K562 (cell line): Measurements from ENCODE around the gene PAX5. TPM values are rescaled to one million over a fixed set of nuclear protein-coding genes. Genes with fewer than 3 reads are reported as not detected.

Source experiments
- ATAC-seq: fragments of 200-7000 bp; cut with Tn5 transposase; 3 replicates; pipeline ENCODE4 v1.9.1; 2020; ENCODE audit warnings: moderate library complexity
- BruUV-seq: library from RNA; stranded (reverse); fragments of 400-500 nt; replicated peaks from 2 replicates; lab custom pipeline; 2021; lab: Mats Ljungman, UMichigan
- CTCF ChIA-PET: fragments of 300-600 bp; formaldehyde crosslinking; extraction: SDS; loops from one replicate; lab custom pipeline; 2021; ENCODE audit warnings: low intra/inter-chr PET ratio; lab: Yijun Ruan, JAX
- POLR2A ChIA-PET: fragments of 300-600, 350-650 bp; sonication (Branson Sonifier 250); formaldehyde crosslinking; extraction: SDS; loops from one replicate; lab custom pipeline; 2021; ENCODE audit warnings: antibody characterized with exemption, inconsistent platforms; lab: Yijun Ruan, JAX
- DNase-seq, 4 experiments: peaks; one replicate each; pipeline versions ENCODE4 v3.0.0 to v3.0.0-alpha.2; 2011 to 2018; ENCODE audit warnings: low spot score in 3 of 4, mixed read lengths in 3 of 4; ENCODE audit errors: extremely low read depth in 1 of 4
- FAIRE-seq: peaks from 2 replicates; lab custom pipeline; 2011; peaks lifted over from hg19 to GRCh38; lab: Jason Lieb, UNC
- H2AFZ ChIP-seq: 2 replicates; pipeline ENCODE4 v1.6.0; 2011; ENCODE audit warnings: low read depth, low read length, control low read depth, inconsistent platforms
- H3K27ac ChIP-seq: fragments of 200-600 bp; 3 replicates; pipeline ENCODE4 v1.8.0; 2011; ENCODE audit warnings: low read depth, mild to moderate bottlenecking, control low read depth, inconsistent platforms, low read length, moderate library complexity, mixed read lengths; ENCODE audit errors: extremely low read depth
- H3K27me3 ChIP-seq, 2 experiments: fragments of 300-600 bp in 1 of 2; 2 replicates in 1 of 2; 3 replicates in 1 of 2; pipeline versions ENCODE4 v1.6.0 to v1.8.0; 2011; ENCODE audit warnings: inconsistent platforms in 2 of 2, low read length in 2 of 2, mild to moderate bottlenecking in 1 of 2, mixed read lengths in 1 of 2, moderate library complexity in 1 of 2; ENCODE audit not compliant: control insufficient read depth in 2 of 2, insufficient read depth in 2 of 2
- H3K36me3 ChIP-seq: fragments of 300-600 bp; 3 replicates; pipeline ENCODE4 v1.8.0; 2011; ENCODE audit warnings: mild to moderate bottlenecking, low read length, inconsistent platforms; ENCODE audit not compliant: control insufficient read depth, insufficient read depth
- H3K4me1 ChIP-seq, 2 experiments: fragments of 200-600 bp in 1 of 2; replicated peaks in 1 of 2; 2 replicates in 1 of 2; 3 replicates in 1 of 2; pipeline versions ENCODE4 v1.5.1 to v1.8.0; 2011; ENCODE audit warnings: inconsistent platforms in 2 of 2, low read length in 2 of 2, mild to moderate bottlenecking in 1 of 2, mixed read lengths in 1 of 2, moderate library complexity in 1 of 2; ENCODE audit not compliant: control insufficient read depth in 2 of 2, insufficient read depth in 2 of 2
- H3K4me2 ChIP-seq: 2 replicates; pipeline ENCODE4 v1.6.1; 2011; ENCODE audit warnings: low read length, control low read depth, inconsistent platforms, mixed read lengths; ENCODE audit not compliant: insufficient read depth
- H3K4me3 ChIP-seq: fragments of 200-600 bp; sonication (generic), shearing (Covaris generic); 2 replicates; pipeline ENCODE4 v1.5.1; 2016; ENCODE audit warnings: control low read depth, inconsistent platforms
- H3K79me2 ChIP-seq: fragments of 200-600 bp; 3 replicates; pipeline ENCODE4 v1.8.0; 2011; ENCODE audit warnings: low read length, inconsistent platforms; ENCODE audit not compliant: control insufficient read depth, insufficient read depth
- H3K9ac ChIP-seq, 2 experiments: 2 replicates each; pipeline versions ENCODE4 v1.6.0 to v1.6.1; 2011; ENCODE audit warnings: low read depth in 2 of 2, low read length in 2 of 2, control low read depth in 1 of 2, inconsistent platforms in 1 of 2, mild to moderate bottlenecking in 1 of 2, mixed read lengths in 1 of 2; ENCODE audit not compliant: insufficient read depth in 1 of 2
- H3K9me1 ChIP-seq: one replicate; pipeline ENCODE4 v1.6.0; 2011; ENCODE audit warnings: inconsistent platforms, mild to moderate bottlenecking, low read length, moderate library complexity; ENCODE audit not compliant: control insufficient read depth, insufficient read depth
- H3K9me3 ChIP-seq: replicated peaks from 2 replicates; pipeline ENCODE4 v1.5.1; 2011; ENCODE audit warnings: low read depth, low read length, inconsistent platforms; ENCODE audit not compliant: control insufficient read depth, insufficient read depth
- H4K20me1 ChIP-seq: replicated peaks from 2 replicates; pipeline ENCODE4 v1.6.1; 2011; ENCODE audit warnings: low read length, inconsistent platforms, mixed read lengths; ENCODE audit not compliant: control insufficient read depth, insufficient read depth
- DIDO1 ChIP-seq: fragments of 450-650 bp; IDR thresholded peaks from 2 replicates; pipeline ENCODE4 v1.6.1; 2016; ENCODE audit warnings: low read depth, missing biosample characterization, missing genetic modification characterization
- JUN ChIP-seq, 2 experiments: sonication (generic) in 1 of 2; formaldehyde crosslinking in 1 of 2; IDR thresholded peaks; 2 replicates each; pipeline versions ENCODE4 v1.6.1 to v1.8.0; 2012 to 2022; ENCODE audit warnings: borderline replicate concordance in 2 of 2, mild to moderate bottlenecking in 2 of 2, improper control_type of control experiment in 1 of 2, low read depth in 1 of 2, low read length in 1 of 2, missing genetic modification reagents in 1 of 2
- KHSRP ChIP-seq: fragments of 450-650 bp; IDR thresholded peaks from 2 replicates; pipeline ENCODE4 v1.6.1; 2017
- RBM39 ChIP-seq: fragments of 200-400 bp; formaldehyde crosslinking; optimal IDR thresholded peaks from 2 replicates; pipeline ENCODE3; 2018; ENCODE audit warnings: low read depth, low read length
- TEAD1 ChIP-seq, 2 experiments: fragments of 450-650 bp in 1 of 2; sonication (generic) in 1 of 2; formaldehyde crosslinking; IDR thresholded peaks; 2 replicates each; pipeline versions ENCODE4 v1.4.0 to v1.8.0; 2020 to 2022; ENCODE audit warnings: mild to moderate bottlenecking in 2 of 2, missing genetic modification reagents in 1 of 2
- ZNF239 ChIP-seq: fragments of 250-450 bp; sonication (Bioruptor Pico); IDR thresholded peaks from 2 replicates; pipeline ENCODE4 v1.4.0; 2020; ENCODE audit warnings: mild to moderate bottlenecking
- ZNF263 ChIP-seq: sonication (generic); formaldehyde crosslinking; IDR thresholded peaks from 2 replicates; pipeline ENCODE4 v1.8.0; 2022; ENCODE audit warnings: mild to moderate bottlenecking, missing genetic modification reagents, borderline replicate concordance
- ZNF41 ChIP-seq: fragments of 250-450 bp; sonication (Bioruptor Pico); conservative IDR thresholded peaks from 2 replicates; pipeline ENCODE4 v1.4.0; 2020; ENCODE audit warnings: mild to moderate bottlenecking
- WGBS: fragments of 100-300 bp; shearing (Covaris generic); methylation state at CpG from one replicate; pipeline ENCODE4 v1.1.6; 2016; ENCODE audit warnings: low coverage, mixed read lengths; ENCODE audit not compliant: insufficient coverage; ENCODE audit errors: missing lambda C conversion rate; 5-methylcytosine and 5-hydroxymethylcytosine counted together
- in situ Hi-C: fragments of 300-500 bp; cut with MboI; formaldehyde crosslinking; loops from 4 replicates; pipeline ENCODE4 v1.15.0; 2018; ENCODE audit warnings: inconsistent platforms, mixed read lengths
- intact Hi-C: fragments of 100-400 bp; cut with micrococcal nuclease; formaldehyde crosslinking; loops from 2 replicates; pipeline ENCODE4 v1.14.2; 2022
- polyA plus RNA-seq, 8 experiments: library from polyadenylated mRNA; depleted of rRNA in 4 of 8; stranded (reverse) in 5 of 8; unstranded in 3 of 8; fragments of >200 nt; fragmentation: Nextera tagmentation in 2 of 8; fragmentation: Illumina TruSeq in 1 of 8; extraction: Ambion mirVana in 2 of 8; extraction: Trizol in 1 of 8; gene quantifications; 2 replicates each; pipeline versions ENCODE4 v1.2.1 to v1.2.3, GENCODE V29; 2011 to 2014; ENCODE audit warnings: inconsistent platforms in 1 of 8, missing spikeins in 1 of 8
- total RNA-seq, 7 experiments: library from RNA; depleted of rRNA in 6 of 7; stranded (reverse); fragments of >200 nt in 6 of 7; fragmentation: Illumina TruSeq in 2 of 7; extraction: Trizol in 2 of 7; gene quantifications; 2 replicates each; pipeline versions ENCODE4 v1.2.1 to v1.2.3, GENCODE V29; 2011 to 2021; ENCODE audit warnings: low replicate concordance in 1 of 7
- TF ChIP-seq, protein P1 (sequence below), 2 experiments: fragments of 450-650 bp; formaldehyde crosslinking in 1 of 2; IDR thresholded peaks; 2 replicates each; pipeline versions ENCODE4 v1.4.0 to v1.6.1; 2014 to 2020; ENCODE audit warnings: mild to moderate bottlenecking in 2 of 2, borderline replicate concordance in 1 of 2, low read depth in 1 of 2
- TF ChIP-seq, protein P2 (sequence below): fragments of 450-650 bp; IDR thresholded peaks from 2 replicates; pipeline ENCODE4 v1.6.1; 2018; ENCODE audit not compliant: partially characterized antibody

PAX5 gene
- total and polyA plus RNA-seq, 9 of the 15 experiments (the other 6 are each of a cell fraction or from before 2014, with no cell fraction given): 0.03 to 0.09 TPM; not detected in 7

DNA sequence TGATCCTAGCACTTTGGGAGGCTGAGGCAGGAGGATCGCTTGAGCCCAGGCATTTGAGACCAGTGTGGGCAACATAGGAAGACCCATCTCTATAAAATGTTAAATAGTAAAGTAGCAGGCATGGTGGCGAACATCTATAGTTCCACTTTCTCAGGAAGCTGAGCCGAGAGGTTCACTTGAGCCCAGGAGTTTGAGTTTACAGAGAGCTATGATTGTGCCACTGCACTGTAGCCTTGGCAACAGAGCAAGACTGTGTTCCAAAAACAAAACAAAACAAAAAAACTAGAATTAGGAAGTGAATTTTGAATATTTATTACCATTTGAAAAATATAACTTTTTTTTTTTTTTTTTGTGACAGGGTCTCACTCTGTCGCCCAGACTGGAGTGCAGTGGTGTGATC lies 26.8 kb upstream of the PAX5 start:
- BruUV-seq: no TSS peak
- ATAC-seq (no peak), DNase-seq (no peak), FAIRE-seq (no peak)
- Histone ChIP-seq H3K36me3 (no peaks in the 10 kb centered on the region), H2AFZ (no peak overlapping the region), H3K27ac (no peak overlapping the region), H3K4me2 (no peak overlapping the region), H3K27me3 (peaks cover 5 to 6% of the 10 kb centered on the region in 2 experiments; a peak in 2 of 5 replicates), H3K4me1 (no peaks in the 10 kb centered on the region; a peak in 1 of 5 replicates), H3K9me3 (no peaks in the 10 kb centered on the region), H3K79me2 (no peaks in the 10 kb centered on the region), H3K9ac (no peak overlapping the region), H3K9me1 (no peaks in the 10 kb centered on the region), H4K20me1 (no peaks in the 10 kb centered on the region), H3K4me3 (no peak overlapping the region)
- WGBS: 0% methylated on average over 3 of the region's 4 CpGs
- ChIA-PET CTCF (no interaction called here), POLR2A (no interaction called here)
- in situ Hi-C loops: no loop called here
- intact Hi-C loops: no loop called here
- TF ChIP-seq TEAD1 (CRISPR knock-in tag; IDR thresholded peaks at IDR 0.05) (no peak), ZNF41 (CRISPR knock-in tag) (no peak), JUN (IDR thresholded peaks at IDR 0.05; ENCODE audit: borderline replicate concordance, low read depth, low read length) (no peak), JUN (CRISPR knock-in tag; IDR thresholded peaks at IDR 0.05; ENCODE audit: borderline replicate concordance) (no peak), ZNF239 (CRISPR knock-in tag) (no peak), DIDO1 (tag) (no peak), ZNF263 (CRISPR knock-in tag) (no peak), RBM39 (no peak), KHSRP (no peak)
- TF ChIP-seq, protein P1, sequence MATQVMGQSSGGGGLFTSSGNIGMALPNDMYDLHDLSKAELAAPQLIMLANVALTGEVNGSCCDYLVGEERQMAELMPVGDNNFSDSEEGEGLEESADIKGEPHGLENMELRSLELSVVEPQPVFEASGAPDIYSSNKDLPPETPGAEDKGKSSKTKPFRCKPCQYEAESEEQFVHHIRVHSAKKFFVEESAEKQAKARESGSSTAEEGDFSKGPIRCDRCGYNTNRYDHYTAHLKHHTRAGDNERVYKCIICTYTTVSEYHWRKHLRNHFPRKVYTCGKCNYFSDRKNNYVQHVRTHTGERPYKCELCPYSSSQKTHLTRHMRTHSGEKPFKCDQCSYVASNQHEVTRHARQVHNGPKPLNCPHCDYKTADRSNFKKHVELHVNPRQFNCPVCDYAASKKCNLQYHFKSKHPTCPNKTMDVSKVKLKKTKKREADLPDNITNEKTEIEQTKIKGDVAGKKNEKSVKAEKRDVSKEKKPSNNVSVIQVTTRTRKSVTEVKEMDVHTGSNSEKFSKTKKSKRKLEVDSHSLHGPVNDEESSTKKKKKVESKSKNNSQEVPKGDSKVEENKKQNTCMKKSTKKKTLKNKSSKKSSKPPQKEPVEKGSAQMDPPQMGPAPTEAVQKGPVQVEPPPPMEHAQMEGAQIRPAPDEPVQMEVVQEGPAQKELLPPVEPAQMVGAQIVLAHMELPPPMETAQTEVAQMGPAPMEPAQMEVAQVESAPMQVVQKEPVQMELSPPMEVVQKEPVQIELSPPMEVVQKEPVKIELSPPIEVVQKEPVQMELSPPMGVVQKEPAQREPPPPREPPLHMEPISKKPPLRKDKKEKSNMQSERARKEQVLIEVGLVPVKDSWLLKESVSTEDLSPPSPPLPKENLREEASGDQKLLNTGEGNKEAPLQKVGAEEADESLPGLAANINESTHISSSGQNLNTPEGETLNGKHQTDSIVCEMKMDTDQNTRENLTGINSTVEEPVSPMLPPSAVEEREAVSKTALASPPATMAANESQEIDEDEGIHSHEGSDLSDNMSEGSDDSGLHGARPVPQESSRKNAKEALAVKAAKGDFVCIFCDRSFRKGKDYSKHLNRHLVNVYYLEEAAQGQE (IDR thresholded peaks at IDR 0.05; ENCODE audit: borderline replicate concordance): no peak
- TF ChIP-seq, protein P1 (CRISPR knock-in tag; IDR thresholded peaks at IDR 0.05; ENCODE audit: low read depth): no peak
- TF ChIP-seq, protein P2, sequence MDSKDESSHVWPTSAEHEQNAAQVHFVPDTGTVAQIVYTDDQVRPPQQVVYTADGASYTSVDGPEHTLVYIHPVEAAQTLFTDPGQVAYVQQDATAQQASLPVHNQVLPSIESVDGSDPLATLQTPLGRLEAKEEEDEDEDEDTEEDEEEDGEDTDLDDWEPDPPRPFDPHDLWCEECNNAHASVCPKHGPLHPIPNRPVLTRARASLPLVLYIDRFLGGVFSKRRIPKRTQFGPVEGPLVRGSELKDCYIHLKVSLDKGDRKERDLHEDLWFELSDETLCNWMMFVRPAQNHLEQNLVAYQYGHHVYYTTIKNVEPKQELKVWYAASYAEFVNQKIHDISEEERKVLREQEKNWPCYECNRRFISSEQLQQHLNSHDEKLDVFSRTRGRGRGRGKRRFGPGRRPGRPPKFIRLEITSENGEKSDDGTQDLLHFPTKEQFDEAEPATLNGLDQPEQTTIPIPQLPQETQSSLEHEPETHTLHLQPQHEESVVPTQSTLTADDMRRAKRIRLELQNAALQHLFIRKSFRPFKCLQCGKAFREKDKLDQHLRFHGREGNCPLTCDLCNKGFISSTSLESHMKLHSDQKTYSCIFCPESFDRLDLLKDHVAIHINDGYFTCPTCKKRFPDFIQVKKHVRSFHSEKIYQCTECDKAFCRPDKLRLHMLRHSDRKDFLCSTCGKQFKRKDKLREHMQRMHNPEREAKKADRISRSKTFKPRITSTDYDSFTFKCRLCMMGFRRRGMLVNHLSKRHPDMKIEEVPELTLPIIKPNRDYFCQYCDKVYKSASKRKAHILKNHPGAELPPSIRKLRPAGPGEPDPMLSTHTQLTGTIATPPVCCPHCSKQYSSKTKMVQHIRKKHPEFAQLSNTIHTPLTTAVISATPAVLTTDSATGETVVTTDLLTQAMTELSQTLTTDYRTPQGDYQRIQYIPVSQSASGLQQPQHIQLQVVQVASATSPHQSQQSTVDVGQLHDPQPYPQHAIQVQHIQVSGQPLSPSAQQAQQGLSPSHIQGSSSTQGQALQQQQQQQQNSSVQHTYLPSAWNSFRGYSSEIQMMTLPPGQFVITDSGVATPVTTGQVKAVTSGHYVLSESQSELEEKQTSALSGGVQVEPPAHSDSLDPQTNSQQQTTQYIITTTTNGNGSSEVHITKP: no peak
